Measurements from ENCODE around the gene ENDOD1. TPM values are rescaled to one million over a fixed set of nuclear protein-coding genes. Genes with fewer than 3 reads are reported as not detected.

Gene ENDOD1, protein sequence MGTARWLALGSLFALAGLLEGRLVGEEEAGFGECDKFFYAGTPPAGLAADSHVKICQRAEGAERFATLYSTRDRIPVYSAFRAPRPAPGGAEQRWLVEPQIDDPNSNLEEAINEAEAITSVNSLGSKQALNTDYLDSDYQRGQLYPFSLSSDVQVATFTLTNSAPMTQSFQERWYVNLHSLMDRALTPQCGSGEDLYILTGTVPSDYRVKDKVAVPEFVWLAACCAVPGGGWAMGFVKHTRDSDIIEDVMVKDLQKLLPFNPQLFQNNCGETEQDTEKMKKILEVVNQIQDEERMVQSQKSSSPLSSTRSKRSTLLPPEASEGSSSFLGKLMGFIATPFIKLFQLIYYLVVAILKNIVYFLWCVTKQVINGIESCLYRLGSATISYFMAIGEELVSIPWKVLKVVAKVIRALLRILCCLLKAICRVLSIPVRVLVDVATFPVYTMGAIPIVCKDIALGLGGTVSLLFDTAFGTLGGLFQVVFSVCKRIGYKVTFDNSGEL
- 25.9 and 48.9 TPM in 2 replicates for total RNA-seq

DNA sequence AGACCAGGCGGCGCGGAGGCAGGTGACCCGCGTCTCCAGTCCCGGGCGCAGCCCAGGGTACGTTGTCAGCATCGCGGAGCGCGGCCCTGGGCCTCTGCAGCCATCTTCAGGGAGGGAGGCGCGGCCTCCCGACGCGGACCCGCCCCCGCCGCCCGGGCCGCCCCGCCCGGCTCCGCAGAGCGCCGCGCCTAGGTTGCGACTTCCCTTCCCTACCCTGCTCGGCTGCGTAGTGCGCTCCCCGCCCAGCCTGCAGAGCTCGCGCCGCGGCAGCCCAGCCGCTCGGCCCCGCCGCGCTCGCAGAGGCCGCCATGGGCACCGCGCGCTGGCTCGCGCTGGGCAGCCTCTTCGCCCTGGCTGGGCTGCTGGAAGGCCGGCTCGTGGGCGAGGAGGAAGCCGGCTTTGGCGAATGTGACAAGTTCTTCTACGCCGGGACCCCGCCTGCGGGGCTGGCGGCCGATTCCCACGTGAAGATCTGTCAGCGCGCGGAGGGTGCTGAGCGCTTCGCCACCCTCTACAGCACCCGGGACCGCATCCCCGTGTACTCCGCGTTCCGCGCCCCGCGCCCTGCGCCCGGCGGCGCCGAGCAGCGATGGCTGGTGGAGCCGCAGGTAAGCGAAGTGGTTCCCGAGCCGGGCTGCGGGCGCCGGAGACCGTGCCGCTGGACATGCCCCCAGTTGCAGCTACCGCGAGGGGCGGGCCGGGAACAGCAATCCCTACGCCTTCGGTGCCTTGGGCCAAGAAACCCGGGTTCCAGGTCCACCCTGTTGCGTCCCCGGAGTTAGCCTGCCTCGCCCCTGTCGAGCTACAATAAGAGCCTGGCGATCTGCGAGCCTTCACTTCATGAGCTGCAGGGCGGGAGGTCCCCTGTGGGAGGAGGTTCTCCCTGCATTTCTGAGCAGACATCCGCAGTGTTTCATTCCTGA lies at the start of gene ENDOD1:
Gene ENDOD1, plus strand, starts transcription at position 227 of the 923 bp plus-strand sequence. Its CDS starts 82 bp downstream, at position 309.

DNA sequence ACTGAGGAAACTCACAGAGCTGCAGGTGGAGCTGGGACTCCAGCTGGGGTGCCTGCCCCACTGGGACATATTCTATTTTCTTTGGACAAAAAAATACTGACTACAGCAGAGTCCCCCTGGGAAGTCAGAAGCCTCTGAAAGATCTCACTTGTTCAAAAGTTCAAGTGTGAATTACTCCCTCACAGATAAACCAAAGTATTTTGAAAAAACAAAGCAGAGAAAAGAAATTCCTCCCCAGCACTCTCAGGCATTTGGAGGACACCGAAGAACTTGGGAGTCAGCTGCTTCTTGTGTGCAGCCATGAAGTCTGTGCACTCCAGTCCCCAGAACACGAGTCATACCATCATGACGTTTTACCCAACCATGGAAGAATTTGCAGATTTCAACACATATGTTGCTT lies 40.5 kb upstream of the ENDOD1 start, which contains the start of gene KDM4F:
Gene KDM4F, plus strand, starts transcription at position 301 of the 400 bp plus-strand sequence.

DNA sequence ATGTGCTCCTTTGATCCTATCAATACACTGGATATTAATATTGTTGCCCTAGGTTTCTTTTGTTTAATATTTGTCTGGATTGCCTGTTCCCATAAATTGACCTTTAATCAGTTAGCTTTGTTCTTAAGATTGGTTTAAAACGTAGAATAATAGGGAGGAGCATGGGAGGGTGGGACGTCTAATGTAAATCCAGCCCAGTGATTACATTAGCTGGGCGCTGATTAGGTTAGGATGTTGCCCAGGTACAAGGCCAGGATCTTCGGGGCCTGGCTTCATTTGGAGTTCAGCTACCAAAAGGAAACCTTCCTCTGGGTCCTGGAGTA lies 23.0 kb upstream of the ENDOD1 start, which contains the start of gene SRSF8:
Gene SRSF8, plus strand, starts transcription at position 204 of the 323 bp plus-strand sequence. CDS start 308 bp downstream, outside the sequence.

Other genes with a start within 250 kb of the ENDOD1 start
- gene CWC15, start 116.3 kb upstream of the ENDOD1 start, total RNA-seq: 28.5 and 31.8 TPM in 2 replicates
- 0.72 and 1.9 TPM in 2 replicates for gene KDM4D, start 116.1 kb upstream of the ENDOD1 start, total RNA-seq
- not detected in 2 replicates for gene KDM4E, start 64.6 kb upstream of the ENDOD1 start, total RNA-seq
- not detected in 2 replicates for gene KDM4F, start 40.4 kb upstream of the ENDOD1 start, total RNA-seq
- 12.1 and 17.2 TPM in 2 replicates for gene SRSF8, start 22.9 kb upstream of the ENDOD1 start, total RNA-seq
- 10.5 and 14.7 TPM in 2 replicates for gene SESN3, start 141.4 kb downstream of the ENDOD1 start, total RNA-seq

Data from cardiac atrium fibroblast (primary cell).